Neural cell (in vitro differentiated cells): ENCODE results near the gene CCNK. TPM values are rescaled to one million over a fixed set of nuclear protein-coding genes. Genes with fewer than 3 reads are reported as not detected.

Source experiments
- H2AFZ ChIP-seq: fragments of 200-600, 300-800 bp; sonication (generic), shearing (Covaris generic); 2 replicates; pipeline ENCODE4 v1.6.0; 2014; ENCODE audit warnings: low read depth, mild to moderate bottlenecking, antibody characterized with exemption, low read length, moderate library complexity
- H3F3A ChIP-seq: fragments of 200-600 bp; shearing (Covaris generic); 2 replicates; pipeline ENCODE4 v1.6.1; 2016; ENCODE audit warnings: mild to moderate bottlenecking, moderate library complexity, mixed read lengths, antibody characterized with exemption, low read length; ENCODE audit not compliant: insufficient read depth, poor library complexity, severe bottlenecking
- H3K27ac ChIP-seq: fragments of 200-600, 300-800 bp; sonication (generic), shearing (Covaris generic); 2 replicates; pipeline ENCODE4 v1.5.1; 2014; ENCODE audit warnings: mild to moderate bottlenecking, low read length, moderate library complexity
- H3K27me3 ChIP-seq: fragments of 300-800, 200-600 bp; sonication (generic), shearing (Covaris generic); 2 replicates; pipeline ENCODE4 v1.6.0; 2014; ENCODE audit warnings: mild to moderate bottlenecking, low read depth, low read length, moderate library complexity; ENCODE audit not compliant: insufficient read depth
- H3K36me3 ChIP-seq: fragments of 300-800, 200-600 bp; sonication (generic), shearing (Covaris generic); 2 replicates; pipeline ENCODE4 v1.5.1; 2014; ENCODE audit warnings: mild to moderate bottlenecking, antibody characterized with exemption, low read length, moderate library complexity; ENCODE audit not compliant: insufficient read depth
- H3K4me2 ChIP-seq: fragments of 300-800, 200-600 bp; sonication (generic), shearing (Covaris generic); 2 replicates; pipeline ENCODE4 v1.6.0; 2014; ENCODE audit warnings: mild to moderate bottlenecking, low read length
- H3K4me3 ChIP-seq: fragments of 300-800, 200-600 bp; sonication (generic), shearing (Covaris generic); 2 replicates; pipeline ENCODE4 v1.5.1; 2014; ENCODE audit warnings: mild to moderate bottlenecking, low read length, moderate library complexity
- H3K79me2 ChIP-seq: fragments of 200-600 bp; shearing (Covaris generic); replicated peaks from 2 replicates; pipeline ENCODE4 v1.6.0; 2014; ENCODE audit warnings: mild to moderate bottlenecking, low read length, moderate library complexity; ENCODE audit not compliant: insufficient read depth
- H3K9ac ChIP-seq: fragments of 300-800, 200-600 bp; sonication (generic), shearing (Covaris generic); 2 replicates; pipeline ENCODE4 v1.6.1; 2016; ENCODE audit warnings: mild to moderate bottlenecking, low read length, mixed read lengths
- H3K9me2 ChIP-seq: fragments of 200-600 bp; shearing (Covaris generic); 2 replicates; pipeline ENCODE4 v1.6.1; 2016; ENCODE audit warnings: mild to moderate bottlenecking, low read length, mixed read lengths; ENCODE audit not compliant: insufficient read depth
- H3K9me3 ChIP-seq: fragments of 200-600, 300-800 bp; sonication (generic), shearing (Covaris generic); 2 replicates; pipeline ENCODE4 v1.6.1; 2016; ENCODE audit warnings: mild to moderate bottlenecking, mixed run types, low read length, moderate library complexity, mixed read lengths
- H4K20me1 ChIP-seq: fragments of 200-600 bp; shearing (Covaris generic); 2 replicates; pipeline ENCODE4 v1.6.1; 2016; ENCODE audit warnings: mild to moderate bottlenecking, mixed run types; ENCODE audit not compliant: insufficient read depth
- CTCF ChIP-seq: fragments of 450-650 bp; IDR thresholded peaks from 2 replicates; pipeline ENCODE4 v1.5.1; 2014; ENCODE audit warnings: antibody characterized with exemption, mild to moderate bottlenecking, moderate library complexity; ENCODE audit not compliant: poor library complexity, severe bottlenecking
- EP300 ChIP-seq: fragments of 450-650 bp; conservative IDR thresholded peaks from 2 replicates; pipeline ENCODE4 v1.6.1; 2014; ENCODE audit warnings: antibody characterized with exemption, mild to moderate bottlenecking, moderate library complexity; ENCODE audit not compliant: poor library complexity, severe bottlenecking
- EZH2 ChIP-seq: fragments of 200-600, 300-800 bp; shearing (Covaris generic), sonication (generic); IDR thresholded peaks from 2 replicates; pipeline ENCODE4 v1.6.1; 2014; ENCODE audit warnings: antibody characterized with exemption, low read length, borderline replicate concordance, mild to moderate bottlenecking; ENCODE audit not compliant: insufficient read depth, poor library complexity, severe bottlenecking
- MXI1 ChIP-seq: fragments of 450-650 bp; conservative IDR thresholded peaks from 2 replicates; pipeline ENCODE4 v1.6.1; 2014; ENCODE audit warnings: antibody characterized with exemption, mild to moderate bottlenecking; ENCODE audit not compliant: poor library complexity, severe bottlenecking
- POLR2AphosphoS5 ChIP-seq: IDR thresholded peaks from 2 replicates; pipeline ENCODE4 v1.6.1; 2012
- RAD21 ChIP-seq: fragments of 450-650 bp; conservative IDR thresholded peaks from 2 replicates; pipeline ENCODE4 v1.6.1; 2014; ENCODE audit warnings: antibody characterized with exemption, mild to moderate bottlenecking, moderate library complexity
- REST ChIP-seq: IDR thresholded peaks from 2 replicates; pipeline ENCODE4 v1.6.1; 2012; ENCODE audit warnings: borderline replicate concordance
- SMC3 ChIP-seq: fragments of 450-650 bp; conservative IDR thresholded peaks from 2 replicates; pipeline ENCODE4 v1.6.1; 2014; ENCODE audit warnings: antibody characterized with exemption, mild to moderate bottlenecking, moderate library complexity; ENCODE audit not compliant: poor library complexity
- TAF1 ChIP-seq: IDR thresholded peaks from 2 replicates; pipeline ENCODE4 v1.6.1; 2012; ENCODE audit warnings: low read depth
- polyA plus RNA-seq: library from polyadenylated mRNA; depleted of rRNA; stranded (reverse); fragments of >200 nt; gene quantifications from 2 replicates; pipeline ENCODE4 v1.2.3, GENCODE V29; 2014

The CCNK gene
- polyA plus RNA-seq, 1 donor from 2014 or later, result 11.2 TPM

- H2AFZ ChIP-seq, result no peak overlapping the region
- no peaks in the 10 kb centered on the region for H3K27me3 ChIP-seq
- no peaks in the 10 kb centered on the region for H3F3A ChIP-seq
- no peak overlapping the region for H3K9ac ChIP-seq
- no peaks in the 10 kb centered on the region for H3K9me3 ChIP-seq
- H3K4me2 ChIP-seq, result no peak overlapping the region
- H3K79me2 ChIP-seq, result no peaks in the 10 kb centered on the region
- no peaks in the 10 kb centered on the region for H4K20me1 ChIP-seq
- no peaks in the 10 kb centered on the region for H3K9me2 ChIP-seq
- no peaks in the 10 kb centered on the region for H3K36me3 ChIP-seq
- H3K27ac ChIP-seq, result no peak overlapping the region
- H3K4me3 ChIP-seq, result no peak overlapping the region
- TF ChIP-seq POLR2AphosphoS5, result no peak
- TF ChIP-seq MXI1, result no peak
- no peak for TF ChIP-seq SMC3
- TF ChIP-seq TAF1, result no peak
- no peak for TF ChIP-seq CTCF
- TF ChIP-seq RAD21, result no peak
- no peak for TF ChIP-seq REST
- TF ChIP-seq EP300, result no peak
- TF ChIP-seq EZH2, result no peak
Observed at GRCh38 chr14:99460793-99461192, 20.4 kb upstream of the CCNK start.

- Histone ChIP-seq H3K27ac (no peak overlapping the region), H3K4me3 (no peak overlapping the region), H4K20me1 (no peaks in the 10 kb centered on the region), H3K27me3 (no peaks in the 10 kb centered on the region), H3K4me2 (no peak overlapping the region), H3K36me3 (no peaks in the 10 kb centered on the region), H3K9me3 (no peaks in the 10 kb centered on the region), H3K9ac (no peak overlapping the region), H2AFZ (no peak overlapping the region), H3K9me2 (no peaks in the 10 kb centered on the region), H3K79me2 (no peaks in the 10 kb centered on the region), H3F3A (no peaks in the 10 kb centered on the region)
- no peak for TF ChIP-seq REST
- no peak for TF ChIP-seq MXI1
- TF ChIP-seq EZH2, result no peak
- TF ChIP-seq EP300, result no peak
- no peak for TF ChIP-seq TAF1
Observed at GRCh38 chr14:99461411-99462085, 19.7 kb upstream of the CCNK start.
